A204.1 (cell line): ENCODE results near the gene OMP.
"Not testable (repeated sequence)": the region's sequence is repeated elsewhere in the genome, so short reads cannot be mapped to it uniquely, and the experiment has no call there.

Experiments used
- FAIRE-seq: peaks from 2 replicates; lab custom pipeline; 2012; peaks lifted over from hg19 to GRCh38; lab: Jason Lieb, UNC

OMP gene, protein sequence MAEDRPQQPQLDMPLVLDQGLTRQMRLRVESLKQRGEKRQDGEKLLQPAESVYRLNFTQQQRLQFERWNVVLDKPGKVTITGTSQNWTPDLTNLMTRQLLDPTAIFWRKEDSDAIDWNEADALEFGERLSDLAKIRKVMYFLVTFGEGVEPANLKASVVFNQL

DNA sequence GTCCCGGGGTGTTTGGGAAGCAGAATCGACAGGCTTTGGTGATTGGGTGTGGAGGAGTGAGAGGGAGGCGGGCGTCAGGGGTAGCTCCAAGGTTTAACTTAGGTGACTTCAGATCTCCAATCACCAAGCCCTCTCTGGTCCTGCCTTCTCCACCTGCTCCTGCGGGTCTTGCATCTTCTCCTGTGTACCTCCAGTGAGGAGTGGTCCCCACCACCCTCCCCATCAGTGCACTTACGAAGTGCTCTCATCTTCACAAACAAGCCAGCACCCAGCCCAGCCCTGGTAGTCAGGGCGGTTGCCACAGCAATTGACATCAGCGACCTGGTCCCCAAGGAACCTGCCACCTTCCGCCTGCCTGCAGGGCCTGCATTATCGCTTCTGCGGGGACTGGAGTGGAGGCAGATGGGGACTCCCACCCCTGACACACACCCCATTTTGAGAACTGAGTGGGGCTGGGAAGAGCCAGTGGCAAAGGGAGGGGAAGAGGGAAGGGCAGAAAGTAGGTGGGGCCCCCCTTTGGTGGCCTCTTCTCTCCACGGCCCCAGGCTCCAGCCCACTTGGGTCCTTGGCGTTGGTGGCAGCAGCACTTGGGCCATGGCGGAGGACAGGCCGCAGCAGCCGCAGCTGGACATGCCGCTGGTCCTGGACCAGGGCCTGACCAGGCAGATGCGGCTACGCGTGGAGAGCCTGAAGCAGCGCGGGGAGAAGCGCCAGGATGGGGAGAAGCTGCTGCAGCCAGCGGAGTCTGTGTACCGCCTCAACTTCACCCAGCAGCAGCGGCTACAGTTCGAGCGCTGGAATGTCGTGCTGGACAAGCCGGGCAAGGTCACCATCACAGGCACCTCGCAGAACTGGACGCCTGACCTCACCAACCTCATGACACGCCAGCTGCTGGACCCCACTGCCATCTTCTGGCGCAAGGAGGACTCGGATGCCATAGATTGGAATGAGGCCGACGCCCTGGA, at the start of gene OMP:
OMP (plus strand) TSS at position 595 of the 965 bp plus-strand sequence; CDS start at position 595, 0 bp downstream.
- FAIRE-seq: no peak

DNA sequence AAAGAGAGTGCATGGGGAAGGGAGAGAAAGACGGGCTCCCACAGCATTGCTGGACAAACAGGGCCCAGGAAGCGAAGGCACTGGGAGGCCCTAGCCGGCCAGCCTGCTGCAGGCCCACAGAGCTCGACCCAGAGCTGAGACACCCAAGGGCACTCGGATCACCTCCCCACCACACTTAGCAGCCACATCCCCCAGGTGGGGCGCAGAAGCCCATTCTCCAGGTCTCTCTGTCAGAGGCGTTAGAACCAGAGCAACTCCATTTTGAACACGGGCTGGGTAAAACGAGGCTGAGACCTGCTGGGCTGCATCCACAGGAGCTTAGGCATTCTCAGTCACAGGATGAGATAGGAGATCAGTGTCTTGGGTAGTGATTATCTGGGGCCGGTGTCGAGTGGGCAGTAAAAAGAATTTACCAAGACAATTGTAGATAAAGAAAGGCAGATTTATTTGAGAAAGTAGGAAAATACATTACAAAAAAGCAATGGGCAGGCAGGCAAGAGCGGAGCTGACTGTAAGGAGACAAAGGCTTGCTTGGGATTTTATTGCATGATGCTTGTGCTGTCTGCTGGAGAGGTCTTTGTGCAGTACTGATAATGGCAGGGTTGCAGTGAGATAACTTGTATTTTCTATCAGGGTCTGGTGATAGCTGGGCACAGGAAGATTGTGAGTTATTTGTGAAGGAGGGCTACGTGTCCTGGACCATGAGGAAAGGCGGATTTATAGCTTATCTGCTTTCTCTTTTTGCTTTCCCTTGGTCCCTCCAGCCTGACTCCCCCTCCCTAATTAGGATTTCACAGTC, 49.2 kb upstream of the OMP start:
- FAIRE-seq: no peak

DNA sequence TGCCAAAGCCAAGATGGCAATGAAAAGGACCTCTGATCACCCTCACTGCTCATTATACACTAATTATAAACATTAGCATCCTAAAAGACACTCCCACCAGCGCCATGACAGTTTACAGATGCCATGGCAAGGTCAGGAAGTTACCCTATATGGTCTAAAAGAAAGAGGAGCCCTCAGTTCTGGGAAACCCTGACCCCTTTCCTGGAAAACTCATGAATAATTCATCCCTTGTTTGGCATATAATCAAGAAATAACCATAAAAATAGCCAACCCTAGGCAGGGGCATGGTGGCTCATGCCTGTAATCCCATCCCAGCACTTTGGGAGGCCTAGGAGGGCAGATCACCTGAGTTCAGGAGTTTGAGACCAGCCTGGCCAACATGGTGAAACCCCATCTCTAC, 48.6 kb upstream of the OMP start:
- FAIRE-seq: no peak

DNA sequence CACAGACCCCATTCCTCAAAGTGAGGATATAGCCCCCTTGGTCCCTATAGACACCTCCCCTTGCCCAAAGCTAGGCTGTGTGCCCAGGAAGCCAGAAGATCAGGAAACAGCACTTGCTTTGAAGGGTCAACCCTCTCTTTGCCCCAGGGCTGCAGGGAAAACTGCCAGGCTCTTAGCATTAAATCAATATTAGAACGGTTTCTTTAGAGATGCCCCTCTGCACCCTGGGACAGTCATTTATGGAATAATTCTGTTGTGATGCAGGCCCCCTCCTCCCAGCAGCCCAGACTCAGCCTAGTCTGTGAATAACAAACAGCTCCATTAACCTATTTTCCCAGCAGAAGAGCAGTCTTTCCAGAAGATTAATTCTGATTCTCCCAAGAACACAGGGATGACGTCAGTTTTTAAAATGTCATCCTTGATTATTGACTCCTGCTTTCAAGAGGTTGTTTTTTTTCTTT, 47.5 kb upstream of the OMP start:
- FAIRE-seq: no peak

DNA sequence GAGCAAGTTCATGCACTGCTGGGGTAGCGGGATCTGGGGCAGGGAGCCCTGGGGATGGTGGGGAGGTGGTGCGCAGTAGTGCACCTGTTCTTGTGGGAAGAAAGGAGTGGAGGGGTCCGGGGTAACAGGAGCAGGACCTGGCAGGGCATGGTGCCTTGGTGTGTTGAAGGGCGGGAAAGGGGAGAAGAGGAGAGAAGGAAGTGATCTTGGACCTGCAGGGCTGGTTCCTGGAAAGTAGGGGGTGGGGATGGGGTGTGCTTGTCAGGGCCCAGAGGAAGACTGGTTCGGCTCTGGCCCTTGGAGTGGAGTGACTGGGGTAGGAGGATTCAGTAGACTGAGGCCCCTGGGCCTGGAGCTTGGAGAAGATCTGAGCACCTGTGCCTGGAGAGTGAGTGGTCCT, 46.7 kb upstream of the OMP start:
- no peak for FAIRE-seq

DNA sequence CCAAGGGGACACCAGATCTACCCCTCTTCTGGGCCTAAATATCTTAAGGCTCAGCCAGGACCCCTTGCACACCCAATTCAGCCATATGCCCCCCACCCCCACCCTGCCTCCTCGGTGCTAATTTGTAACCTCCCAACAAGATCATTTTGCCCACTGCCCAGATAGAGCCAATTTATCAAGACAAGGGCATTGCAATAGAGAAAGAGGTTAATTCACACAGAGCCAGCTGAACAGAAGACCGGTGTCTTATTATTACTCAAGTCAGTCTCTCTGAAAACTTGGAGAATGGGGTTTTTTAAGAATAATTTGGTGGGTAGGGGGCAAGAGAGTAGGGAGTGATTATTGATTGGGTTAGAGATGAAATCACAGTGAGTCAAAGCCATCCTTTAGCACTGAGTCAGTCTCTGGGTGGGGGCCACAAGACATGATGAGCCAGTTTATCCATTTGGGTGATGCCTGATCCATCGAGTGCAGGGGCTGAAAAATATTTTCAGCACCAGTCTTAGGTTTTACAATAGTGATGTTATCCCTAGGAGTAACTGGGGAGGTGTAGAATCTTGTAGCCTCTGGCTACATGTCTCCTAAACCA, 45.7 kb upstream of the OMP start:
- FAIRE-seq: no peak

DNA sequence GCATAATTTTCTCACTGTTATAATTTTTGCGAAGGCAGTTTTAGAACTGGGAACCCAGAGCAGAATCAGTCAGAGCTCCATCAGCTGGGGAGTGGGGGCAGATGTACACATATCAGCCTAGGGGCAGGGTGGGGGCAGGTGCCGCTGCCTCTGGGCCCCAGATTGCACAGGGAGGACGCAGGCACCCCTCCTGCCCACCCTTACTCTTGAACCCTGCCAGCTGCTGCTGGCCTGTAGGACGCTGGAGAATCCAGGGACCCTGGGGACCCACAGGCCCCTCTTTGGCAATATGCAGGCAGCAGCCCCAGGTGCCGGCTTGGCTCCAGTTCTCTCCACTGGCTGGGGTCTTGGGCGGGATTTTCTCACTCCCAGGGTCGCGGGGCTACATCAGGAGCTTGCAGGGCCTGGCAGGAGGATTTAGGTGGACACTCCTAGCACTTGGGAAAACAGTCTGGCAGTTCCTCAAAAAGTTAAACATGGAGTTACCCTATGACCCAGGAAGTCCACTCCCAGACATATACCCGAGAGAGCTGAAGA, 44.6 kb upstream of the OMP start:
- no peak for FAIRE-seq

DNA sequence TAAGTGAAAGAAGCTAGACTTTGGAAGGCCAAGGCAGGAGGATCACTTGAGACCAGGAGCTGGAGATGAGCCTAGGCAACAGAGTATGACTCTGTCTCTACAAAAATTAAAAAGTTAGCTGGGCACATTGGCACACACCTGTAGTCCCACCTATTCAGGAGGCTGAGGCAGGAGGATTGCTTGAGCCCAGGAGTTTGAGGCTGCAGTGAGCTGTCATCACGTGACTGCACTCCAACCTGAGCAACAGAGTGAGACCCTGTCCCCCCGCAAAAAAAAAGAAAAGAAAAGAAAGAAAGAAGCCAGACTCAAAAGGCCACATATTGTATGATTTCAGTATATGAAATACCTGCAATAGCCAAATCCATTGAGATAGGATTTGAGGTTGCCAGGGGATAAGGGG, 43.7 kb upstream of the OMP start:
- FAIRE-seq: no peak

DNA sequence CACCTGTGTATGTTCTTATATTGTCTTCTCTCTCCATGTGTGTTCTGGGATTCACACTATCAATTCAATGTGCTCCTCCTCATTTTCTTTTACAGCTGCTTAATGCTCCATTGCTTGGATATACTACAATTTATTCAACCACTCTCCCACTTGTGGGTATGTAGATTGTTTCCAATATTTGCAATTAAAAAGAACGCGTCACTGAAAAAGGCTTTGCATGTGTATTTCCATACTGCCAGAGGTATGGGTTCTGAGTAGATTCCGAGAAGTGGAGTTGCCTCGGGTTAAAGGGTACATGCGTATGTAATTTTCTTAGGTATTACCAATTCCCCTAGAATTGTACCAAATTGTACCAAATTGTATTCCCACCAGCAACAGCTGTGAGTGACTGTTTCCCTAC, 42.8 kb upstream of the OMP start:
- no peak for FAIRE-seq

DNA sequence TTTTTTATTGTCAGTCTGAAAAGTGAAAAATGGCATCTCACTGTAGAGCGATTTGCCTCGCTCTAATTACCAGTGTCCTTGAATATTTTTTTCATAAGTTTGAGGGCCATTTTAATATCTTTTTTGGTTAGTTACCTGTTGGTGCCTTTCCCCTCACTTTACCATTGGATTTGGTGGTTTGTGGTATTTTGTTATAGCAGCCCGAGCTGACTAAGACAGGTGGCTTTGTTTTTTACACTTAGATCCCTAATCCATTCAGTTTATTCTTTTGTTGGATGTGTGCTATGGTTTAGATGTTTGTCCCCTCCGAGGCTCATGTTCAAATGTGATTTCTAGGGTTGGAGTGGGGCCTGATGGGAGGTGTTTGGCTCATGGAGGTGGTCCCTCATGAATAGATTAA, 42.4 kb upstream of the OMP start:
- no peak for FAIRE-seq

DNA sequence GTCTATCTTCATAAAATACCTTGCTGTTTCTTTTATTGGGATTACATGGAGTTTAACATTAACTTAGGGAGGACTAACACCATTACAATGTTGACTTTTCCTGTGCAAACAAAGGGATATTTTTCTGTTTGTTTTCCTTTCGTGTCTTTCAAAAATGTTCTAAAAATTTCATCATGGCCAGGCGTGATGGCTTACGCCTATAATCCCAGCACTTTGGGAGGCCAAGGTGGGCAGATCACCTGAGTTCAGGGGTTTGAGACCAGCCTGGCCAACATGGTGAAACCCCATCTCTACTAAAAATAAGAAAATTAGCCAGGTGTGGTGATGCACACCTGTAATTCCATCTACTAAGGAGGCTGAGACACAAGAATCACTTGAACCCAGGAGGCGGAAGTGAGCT, 41.4 kb upstream of the OMP start:
- FAIRE-seq: not testable (repeated sequence)

DNA sequence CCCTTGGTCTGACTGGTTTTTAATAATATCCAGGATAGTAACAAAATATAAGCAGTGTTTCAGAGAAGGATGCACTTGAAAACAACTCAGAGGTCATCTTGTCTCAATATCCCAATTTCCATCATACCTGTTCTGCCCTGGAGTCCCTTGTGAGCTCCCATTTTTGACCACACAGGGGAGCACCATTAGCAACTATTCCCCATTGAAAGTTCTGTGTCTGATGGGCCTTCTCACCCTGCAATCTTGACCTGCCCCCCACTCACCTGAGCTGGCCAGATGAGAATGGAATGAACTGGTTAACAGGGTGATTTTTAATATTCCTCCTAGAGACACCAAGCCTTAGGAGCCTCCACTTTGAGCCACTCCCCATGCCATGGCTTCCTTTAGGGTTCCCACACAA, 39.7 kb upstream of the OMP start:
- no peak for FAIRE-seq

DNA sequence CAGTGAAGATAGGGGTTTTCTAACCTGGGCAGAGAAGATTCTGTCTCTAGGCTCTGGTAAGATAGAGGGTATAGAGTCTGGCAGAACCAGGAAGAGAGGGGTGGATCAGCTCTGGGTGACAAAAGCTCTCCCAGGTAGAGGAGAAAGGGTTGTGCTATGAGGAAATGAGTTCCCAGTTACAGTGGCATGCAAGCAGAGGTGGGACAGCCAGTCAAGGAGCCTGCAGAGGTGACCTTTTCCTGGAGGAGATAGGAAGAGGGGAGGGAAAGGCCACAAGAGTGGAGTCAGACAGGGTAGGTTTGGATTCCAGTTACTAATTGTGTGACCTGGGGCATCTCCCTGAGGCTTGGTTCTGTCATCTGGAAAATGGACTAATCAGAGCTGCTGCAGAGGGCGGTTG, 39.2 kb upstream of the OMP start:
- FAIRE-seq: no peak

DNA sequence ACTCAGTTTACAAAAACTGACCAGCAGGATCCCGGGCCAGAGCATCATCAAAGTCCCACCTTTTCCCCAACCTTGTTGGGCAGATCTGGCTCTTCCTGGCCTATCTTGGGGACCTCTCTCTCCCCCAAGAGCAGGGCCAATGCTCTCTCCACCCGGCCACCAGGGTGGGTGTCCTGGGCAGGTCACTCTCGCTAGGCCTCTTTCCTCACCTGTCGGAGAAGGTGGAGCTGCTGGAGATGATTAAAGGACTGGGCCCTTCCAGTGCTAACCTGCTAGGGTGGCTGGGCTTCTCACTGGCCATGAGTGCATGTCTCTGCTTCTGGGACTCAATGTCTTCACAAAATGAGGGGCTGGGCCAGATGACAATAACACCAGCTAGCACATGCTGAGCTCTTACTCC, 38.8 kb upstream of the OMP start:
- FAIRE-seq: no peak

DNA sequence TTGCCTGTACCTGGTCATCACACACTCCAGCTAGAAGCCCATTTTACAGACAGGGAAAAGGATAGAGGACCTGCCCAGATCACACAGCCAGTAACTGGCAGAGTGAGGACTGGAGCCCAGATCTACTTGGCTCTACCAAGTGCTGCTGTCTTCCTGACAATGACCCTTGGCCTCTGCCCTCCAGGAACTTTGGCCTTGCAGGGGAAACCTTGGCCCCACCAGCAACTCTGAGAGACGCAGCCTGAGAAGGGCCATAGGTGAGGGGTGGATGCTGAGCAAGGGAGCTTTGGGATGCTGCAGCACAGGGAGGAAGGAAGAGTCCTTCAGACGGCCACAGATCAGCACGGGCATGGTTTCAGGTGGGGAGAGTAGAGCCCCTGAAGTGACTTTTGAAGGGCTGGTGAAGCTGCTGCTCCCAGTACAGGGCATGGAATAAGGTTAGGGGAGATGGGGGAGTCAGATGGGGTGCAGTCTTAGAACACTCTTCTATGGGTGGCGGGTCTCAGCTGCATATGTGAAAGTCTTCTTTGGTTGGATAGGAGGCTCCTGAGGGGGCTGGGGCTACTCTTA, 37.9 kb upstream of the OMP start:
- no peak for FAIRE-seq

DNA sequence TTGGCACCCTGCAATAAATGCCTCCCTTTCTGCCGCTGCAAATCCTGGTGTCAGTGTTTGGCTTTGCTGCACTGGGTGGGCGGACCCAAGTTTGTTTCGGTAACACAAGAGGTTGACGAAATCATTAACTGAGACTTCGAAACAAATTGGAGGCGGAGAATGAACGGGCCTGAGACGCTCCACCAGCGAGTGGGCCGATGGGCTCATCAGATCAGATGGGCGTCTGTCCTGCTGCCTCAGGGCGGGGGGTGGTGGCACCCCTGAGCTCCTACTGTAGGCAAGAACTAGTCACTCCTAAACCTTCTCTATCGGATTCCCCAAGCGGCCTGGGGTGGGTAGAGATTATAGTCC, 36.8 kb upstream of the OMP start:
- no peak for FAIRE-seq

DNA sequence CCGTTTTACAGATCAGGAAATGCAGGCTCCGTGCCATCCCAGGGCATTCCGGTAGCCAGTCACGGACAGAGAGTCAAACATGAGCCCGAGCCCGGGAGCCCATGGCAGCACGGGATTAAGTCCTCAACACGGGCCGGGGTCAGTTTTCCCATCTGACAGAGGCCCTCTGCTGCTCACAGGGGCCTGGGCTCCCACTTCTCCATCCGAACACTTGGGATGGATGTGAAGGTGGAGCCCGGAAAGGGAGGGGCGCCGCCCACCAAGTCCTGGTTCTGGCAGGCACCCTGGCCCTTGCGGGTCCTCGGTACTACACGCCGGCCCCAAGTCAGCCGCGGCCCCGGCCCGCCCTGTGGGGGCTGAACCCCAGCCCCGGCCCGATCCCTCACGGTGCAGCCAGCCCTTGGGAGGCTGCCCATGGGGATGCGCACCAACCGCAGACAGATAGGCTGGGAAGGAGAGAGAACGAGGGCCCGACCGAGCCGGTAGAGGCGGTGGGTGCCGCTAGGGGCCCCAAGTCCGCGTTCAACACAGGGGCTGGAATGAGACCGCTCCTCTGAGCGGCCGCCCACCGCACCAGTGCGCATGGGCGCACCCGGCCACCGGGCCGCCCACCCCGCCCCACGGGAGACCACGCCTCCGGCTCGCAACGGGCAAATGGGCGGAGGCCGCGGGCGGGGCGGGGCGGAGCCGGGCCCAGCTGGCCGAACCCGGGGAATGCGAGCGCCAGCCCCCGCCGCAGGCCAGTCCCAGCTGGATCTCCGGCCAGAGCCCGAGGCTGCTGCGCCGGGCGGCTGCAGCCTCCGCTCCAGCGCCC, 36.2 kb upstream of the OMP start, which contains the start of gene CAPN5:
CAPN5 (plus strand) TSS at position 743 of the 814 bp plus-strand sequence. CDS start 17,916 bp downstream, outside the sequence.
- FAIRE-seq: no peak

DNA sequence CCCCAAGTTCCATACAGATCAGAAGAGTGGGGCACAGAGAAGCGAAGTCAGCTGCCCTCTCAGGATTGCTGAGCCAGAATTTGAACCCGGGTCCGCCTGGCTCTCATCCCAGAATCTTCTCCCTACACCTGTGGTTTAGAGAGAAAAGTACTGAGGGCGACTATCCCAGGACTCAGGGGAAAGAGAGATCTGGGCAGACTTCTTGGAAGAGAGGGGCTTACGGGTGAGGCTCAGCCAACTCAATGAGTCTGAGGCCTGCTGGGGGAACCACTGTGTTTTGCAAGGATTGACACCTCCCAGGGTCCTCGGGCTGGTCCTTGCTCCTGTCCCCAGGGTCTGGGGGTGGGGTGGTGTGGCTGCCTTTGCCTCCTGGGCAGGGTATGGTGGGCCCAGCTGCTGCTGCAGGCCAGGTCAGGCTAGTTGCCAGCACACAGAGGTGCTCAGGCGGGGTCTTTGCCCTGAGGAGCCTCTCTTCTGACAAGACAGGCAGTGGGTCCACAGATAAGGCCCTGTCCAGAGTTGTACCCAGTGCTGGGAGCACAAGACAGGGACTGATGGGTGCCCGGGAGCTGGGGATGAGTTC, 34.7 kb upstream of the OMP start:
- FAIRE-seq: no peak

DNA sequence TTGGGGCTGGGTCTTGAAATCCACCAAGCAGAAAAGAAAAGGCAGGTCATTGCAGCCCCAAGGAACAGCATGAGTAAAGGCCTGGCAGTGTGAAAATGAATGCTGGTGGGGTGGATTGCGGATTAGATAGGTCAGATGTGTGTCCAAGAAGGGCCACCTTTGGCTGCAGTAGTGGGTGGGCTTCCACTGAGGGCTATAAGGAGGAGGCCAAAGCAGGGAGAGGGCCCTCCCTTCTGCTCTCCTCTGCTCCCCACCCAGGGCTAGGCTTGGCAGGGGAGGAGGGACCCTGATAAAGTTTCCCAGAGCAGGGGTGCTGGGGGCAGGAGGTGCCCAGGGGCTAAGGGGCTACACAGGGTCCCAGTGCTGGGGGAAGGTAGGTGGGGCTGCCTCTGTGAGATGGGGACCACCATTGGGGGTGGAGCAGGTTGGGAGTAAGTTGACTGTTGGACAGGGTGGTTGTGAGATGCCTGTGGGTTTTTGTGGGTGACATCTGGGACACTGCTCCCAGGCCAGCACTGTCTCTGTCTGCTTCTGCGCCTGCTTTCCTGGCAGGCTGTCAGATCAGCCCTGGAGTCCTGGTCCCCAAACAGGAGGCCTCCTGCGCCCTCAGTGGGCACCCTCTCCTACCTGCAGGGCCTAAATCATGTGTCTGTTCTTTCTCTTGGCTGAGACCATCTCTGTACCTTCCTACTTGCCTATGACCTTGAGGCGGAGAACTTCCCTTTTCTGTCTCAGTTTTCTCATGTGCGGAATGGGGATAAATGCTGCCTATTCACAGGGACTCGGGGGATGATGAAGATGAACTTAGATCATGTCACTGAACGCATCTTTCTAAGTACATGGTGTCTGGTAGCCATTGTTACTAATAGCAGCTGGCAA, 33.9 kb upstream of the OMP start:
- no peak for FAIRE-seq
